ENCODE results near the gene TRIM44. TPM values are rescaled to one million over a fixed set of nuclear protein-coding genes. Genes with fewer than 3 reads are reported as not detected.

Gene TRIM44
- total and polyA plus RNA-seq, 10 of the 15 experiments (the other 5 are each of a cell fraction or from before 2014, with no cell fraction given), result 6.7 to 93.0 (median 27.6) TPM

- TF ChIP-seq ETV6 (conservative IDR thresholded peaks at IDR 0.05 in 1 of 2, IDR thresholded peaks at IDR 0.05 in 1 of 2; ENCODE audit: borderline replicate concordance in 1 of 2, low read depth in 1 of 2) (no peak), MYB (IDR thresholded peaks at IDR 0.05; ENCODE audit: borderline replicate concordance, low read depth, low read length) (no peak), ZNF217 (IDR thresholded peaks at IDR 0.05) (no peak), HDAC2 (IDR thresholded peaks at IDR 0.05) (no peak)
- TF ChIP-seq, protein P1, sequence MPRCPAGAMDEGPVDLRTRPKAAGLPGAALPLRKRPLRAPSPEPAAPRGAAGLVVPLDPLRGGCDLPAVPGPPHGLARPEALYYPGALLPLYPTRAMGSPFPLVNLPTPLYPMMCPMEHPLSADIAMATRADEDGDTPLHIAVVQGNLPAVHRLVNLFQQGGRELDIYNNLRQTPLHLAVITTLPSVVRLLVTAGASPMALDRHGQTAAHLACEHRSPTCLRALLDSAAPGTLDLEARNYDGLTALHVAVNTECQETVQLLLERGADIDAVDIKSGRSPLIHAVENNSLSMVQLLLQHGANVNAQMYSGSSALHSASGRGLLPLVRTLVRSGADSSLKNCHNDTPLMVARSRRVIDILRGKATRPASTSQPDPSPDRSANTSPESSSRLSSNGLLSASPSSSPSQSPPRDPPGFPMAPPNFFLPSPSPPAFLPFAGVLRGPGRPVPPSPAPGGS (IDR thresholded peaks at IDR 0.05; ENCODE audit: borderline replicate concordance, insufficient read depth, low read depth, low read length, poor library complexity, severe bottlenecking), result no peak
Observed at GRCh38 chr11:35735903-35736302, 73.3 kb downstream of the TRIM44 start (continued).

DNA sequence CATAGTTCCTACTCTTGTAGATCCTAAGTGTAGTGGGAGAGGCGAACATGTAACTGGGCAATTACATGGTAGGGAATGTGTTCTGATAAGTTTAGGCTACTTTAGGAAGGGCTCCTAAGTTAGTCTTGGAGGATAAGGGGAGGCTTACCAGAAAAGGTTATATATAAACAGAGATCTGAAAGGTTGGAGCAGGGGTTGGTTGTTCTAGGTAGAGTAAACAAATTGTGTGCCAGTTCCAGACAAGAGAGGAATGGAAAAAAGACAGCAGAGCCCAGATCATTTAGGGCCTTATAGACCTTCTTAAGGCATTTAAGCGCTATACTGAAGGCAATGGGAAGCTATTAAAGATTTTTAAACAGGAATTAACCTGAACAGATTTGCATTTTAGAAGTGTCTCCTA is 74.4 kb downstream of the TRIM44 start:
- no TSS peak for BruUV-seq (replicated peaks)
- SMC1A ChIA-PET (ENCODE audit: uncharacterized antibody, unreplicated experiment), result interaction anchor here (0.7 to 1.4 kb wide), 3 partner anchors 9 to 19 kb away, joined by 3 to 4 read pairs (median 3); no protein-coding TSS in a partner anchor
- H3K4me3 ChIP-seq, result no peak overlapping the region
- H3K36me3 ChIP-seq (ENCODE audit: control insufficient read depth in 2 of 2, insufficient read depth in 2 of 2, low read length in 1 of 2), result peaks cover 1 to 15% of the 10 kb centered on the region in 2 experiments; a peak in 1 of 4 replicates
- CTCF ChIA-PET, result interaction anchor here (1.0 kb wide), 1 partner anchor 19 kb away, joined by 3 read pairs; no protein-coding TSS in a partner anchor
- H3K9me3 ChIP-seq (replicated peaks; ENCODE audit: control insufficient read depth, insufficient read depth, low read length), result no peaks in the 10 kb centered on the region
- POLR2A ChIA-PET, result no interaction called here
- H2AFZ ChIP-seq (ENCODE audit: control insufficient read depth, low read depth, low read length), result no peak overlapping the region
- intact Hi-C loops (cut with micrococcal nuclease; ENCODE audit: unreplicated experiment), result no loop called here
- in situ Hi-C loops (cut with MboI), result no loop called here
- DNase-seq (ENCODE audit: low read depth, low spot score), result no peak
- no peak for FAIRE-seq
- H3K4me2 ChIP-seq (ENCODE audit: control insufficient read depth, insufficient read depth), result no peak overlapping the region
- H3K27ac ChIP-seq (ENCODE audit: control insufficient read depth, insufficient read depth), result no peak overlapping the region
- H3K27me3 ChIP-seq (replicated peaks in 1 of 2; ENCODE audit: control insufficient read depth in 2 of 2, insufficient read depth in 2 of 2, low read length in 1 of 2), result no peaks in the 10 kb centered on the region
- no peak for ATAC-seq
- no peak for TF ChIP-seq MTA3 (IDR thresholded peaks at IDR 0.05; ENCODE audit: borderline replicate concordance, low read length)
- no peak for TF ChIP-seq SRF (IDR thresholded peaks at IDR 0.05; ENCODE audit: low read depth in 2 of 2, low read length in 2 of 2)
- no peak for TF ChIP-seq CREB1 (IDR thresholded peaks at IDR 0.05; ENCODE audit: low read depth)
- TF ChIP-seq KDM1A (IDR thresholded peaks at IDR 0.05; ENCODE audit: borderline replicate concordance), result no peak
- no peak for TF ChIP-seq WRNIP1 (IDR thresholded peaks at IDR 0.05; ENCODE audit: borderline replicate concordance, low read depth, low read length)
- no peak for TF ChIP-seq EGR1 (IDR thresholded peaks at IDR 0.05; ENCODE audit: borderline replicate concordance in 1 of 2, low read depth in 2 of 2, low read length in 2 of 2)
- TF ChIP-seq, protein P2, sequence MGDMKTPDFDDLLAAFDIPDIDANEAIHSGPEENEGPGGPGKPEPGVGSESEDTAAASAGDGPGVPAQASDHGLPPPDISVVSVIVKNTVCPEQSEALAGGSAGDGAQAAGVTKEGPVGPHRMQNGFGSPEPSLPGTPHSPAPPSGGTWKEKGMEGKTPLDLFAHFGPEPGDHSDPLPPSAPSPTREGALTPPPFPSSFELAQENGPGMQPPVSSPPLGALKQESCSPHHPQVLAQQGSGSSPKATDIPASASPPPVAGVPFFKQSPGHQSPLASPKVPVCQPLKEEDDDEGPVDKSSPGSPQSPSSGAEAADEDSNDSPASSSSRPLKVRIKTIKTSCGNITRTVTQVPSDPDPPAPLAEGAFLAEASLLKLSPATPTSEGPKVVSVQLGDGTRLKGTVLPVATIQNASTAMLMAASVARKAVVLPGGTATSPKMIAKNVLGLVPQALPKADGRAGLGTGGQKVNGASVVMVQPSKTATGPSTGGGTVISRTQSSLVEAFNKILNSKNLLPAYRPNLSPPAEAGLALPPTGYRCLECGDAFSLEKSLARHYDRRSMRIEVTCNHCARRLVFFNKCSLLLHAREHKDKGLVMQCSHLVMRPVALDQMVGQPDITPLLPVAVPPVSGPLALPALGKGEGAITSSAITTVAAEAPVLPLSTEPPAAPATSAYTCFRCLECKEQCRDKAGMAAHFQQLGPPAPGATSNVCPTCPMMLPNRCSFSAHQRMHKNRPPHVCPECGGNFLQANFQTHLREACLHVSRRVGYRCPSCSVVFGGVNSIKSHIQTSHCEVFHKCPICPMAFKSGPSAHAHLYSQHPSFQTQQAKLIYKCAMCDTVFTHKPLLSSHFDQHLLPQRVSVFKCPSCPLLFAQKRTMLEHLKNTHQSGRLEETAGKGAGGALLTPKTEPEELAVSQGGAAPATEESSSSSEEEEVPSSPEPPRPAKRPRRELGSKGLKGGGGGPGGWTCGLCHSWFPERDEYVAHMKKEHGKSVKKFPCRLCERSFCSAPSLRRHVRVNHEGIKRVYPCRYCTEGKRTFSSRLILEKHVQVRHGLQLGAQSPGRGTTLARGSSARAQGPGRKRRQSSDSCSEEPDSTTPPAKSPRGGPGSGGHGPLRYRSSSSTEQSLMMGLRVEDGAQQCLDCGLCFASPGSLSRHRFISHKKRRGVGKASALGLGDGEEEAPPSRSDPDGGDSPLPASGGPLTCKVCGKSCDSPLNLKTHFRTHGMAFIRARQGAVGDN (IDR thresholded peaks at IDR 0.05), result no peak
- no peak for TF ChIP-seq ATF7 (IDR thresholded peaks at IDR 0.05; ENCODE audit: low read depth)
- TF ChIP-seq CHD1 (IDR thresholded peaks at IDR 0.05; ENCODE audit: low read depth, low read length), result no peak
- TF ChIP-seq ETV6 (conservative IDR thresholded peaks at IDR 0.05 in 1 of 2, IDR thresholded peaks at IDR 0.05 in 1 of 2; ENCODE audit: borderline replicate concordance in 1 of 2, low read depth in 1 of 2), result no peak
- TF ChIP-seq BMI1 (IDR thresholded peaks at IDR 0.05; ENCODE audit: borderline replicate concordance), result no peak
- TF ChIP-seq SP1 (IDR thresholded peaks at IDR 0.05; ENCODE audit: low read depth, low read length), result no peak
- TF ChIP-seq CHD4 (IDR thresholded peaks at IDR 0.05), result no peak
- TF ChIP-seq, protein P3, sequence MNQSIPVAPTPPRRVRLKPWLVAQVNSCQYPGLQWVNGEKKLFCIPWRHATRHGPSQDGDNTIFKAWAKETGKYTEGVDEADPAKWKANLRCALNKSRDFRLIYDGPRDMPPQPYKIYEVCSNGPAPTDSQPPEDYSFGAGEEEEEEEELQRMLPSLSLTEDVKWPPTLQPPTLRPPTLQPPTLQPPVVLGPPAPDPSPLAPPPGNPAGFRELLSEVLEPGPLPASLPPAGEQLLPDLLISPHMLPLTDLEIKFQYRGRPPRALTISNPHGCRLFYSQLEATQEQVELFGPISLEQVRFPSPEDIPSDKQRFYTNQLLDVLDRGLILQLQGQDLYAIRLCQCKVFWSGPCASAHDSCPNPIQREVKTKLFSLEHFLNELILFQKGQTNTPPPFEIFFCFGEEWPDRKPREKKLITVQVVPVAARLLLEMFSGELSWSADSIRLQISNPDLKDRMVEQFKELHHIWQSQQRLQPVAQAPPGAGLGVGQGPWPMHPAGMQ (IDR thresholded peaks at IDR 0.05; ENCODE audit: borderline replicate concordance), result no peak
- RAD21 ChIA-PET (ENCODE audit: unreplicated experiment), result no interaction called here
- 98% methylated on average over 2 of the region's 2 CpGs for WGBS (ENCODE audit: insufficient coverage, insufficient replicate concordance, low lambda C conversion rate, missing lambda C conversion rate)
- H3K9ac ChIP-seq (ENCODE audit: control insufficient read depth, insufficient read depth, low read length), result no peak overlapping the region
- no peaks in the 10 kb centered on the region for H4K20me1 ChIP-seq (ENCODE audit: control insufficient read depth, insufficient read depth)
- H3K79me2 ChIP-seq (ENCODE audit: control insufficient read depth, insufficient read depth, low read length), result no peaks in the 10 kb centered on the region
- H3K4me1 ChIP-seq (ENCODE audit: control insufficient read depth, insufficient read depth, low read length), result no peaks in the 10 kb centered on the region
